ENCODE data around the gene TMX2. TPM values are rescaled to one million over a fixed set of nuclear protein-coding genes. Genes with fewer than 3 reads are reported as not detected.

The TMX2 gene
- total RNA-seq, 2 experiments from 2014 or later, result 58.2 to 77.4 TPM

- CTCF ChIA-PET, result interaction anchor here (1.9 to 4.1 kb wide), 2 partner anchors 11 to 39 kb away, joined by 6 to 18 read pairs; partner anchors contain the start of gene BTBD18
- Mint-ChIP-seq H3K4me3 (no peak overlapping the region), H3K4me1 (peaks cover 2% of the 10 kb centered on the region), H3K36me3 (peaks cover 3% of the 10 kb centered on the region), H3K9me3 (ENCODE audit: low read depth) (no peaks in the 10 kb centered on the region), H3K27me3 (peaks cover 3% of the 10 kb centered on the region), H3K27ac (no peak overlapping the region)
- no peak for DNase-seq
- no peak for ATAC-seq
Observed at GRCh38 chr11:57762235-57762861, 50.0 kb downstream of the TMX2 start.

GRCh38 chr11:57763568-57763967 is 51.2 kb downstream of the TMX2 start:
- Mint-ChIP-seq H3K4me3 (no peak overlapping the region), H3K27ac (no peak overlapping the region), H3K27me3 (peaks cover 3% of the 10 kb centered on the region), H3K36me3 (peaks cover 6% of the 10 kb centered on the region), H3K4me1 (peaks cover 6% of the 10 kb centered on the region), H3K9me3 (ENCODE audit: low read depth) (no peaks in the 10 kb centered on the region)
- ATAC-seq (no peak), DNase-seq (no peak)
- CTCF ChIA-PET, result interaction anchor here (4.1 kb wide), 1 partner anchor 38 kb away, joined by 18 read pairs; no protein-coding TSS in a partner anchor

GRCh38 chr11:57764021-57764420 is 51.6 kb downstream of the TMX2 start:
- CTCF ChIA-PET, result interaction anchor here (4.1 kb wide), 1 partner anchor 37 kb away, joined by 18 read pairs; no protein-coding TSS in a partner anchor
- Mint-ChIP-seq H3K9me3 (ENCODE audit: low read depth) (no peaks in the 10 kb centered on the region), H3K27ac (no peak overlapping the region), H3K4me1 (peaks cover 8% of the 10 kb centered on the region), H3K36me3 (peaks cover 6% of the 10 kb centered on the region), H3K27me3 (peaks cover 3% of the 10 kb centered on the region), H3K4me3 (no peak overlapping the region)
- ATAC-seq (no peak), DNase-seq (no peak)

- no peaks in the 10 kb centered on the region for H3K9me3 Mint-ChIP-seq (ENCODE audit: low read depth)
- ATAC-seq, result no peak
- peaks cover 11% of the 10 kb centered on the region for H3K4me1 Mint-ChIP-seq
- H3K27me3 Mint-ChIP-seq, result peaks cover 3% of the 10 kb centered on the region
- no peak overlapping the region for H3K27ac Mint-ChIP-seq
- CTCF ChIA-PET, result interaction anchor here (4.1 kb wide), 1 partner anchor 37 kb away, joined by 18 read pairs; no protein-coding TSS in a partner anchor
- DNase-seq, result no peak
- peaks cover 8% of the 10 kb centered on the region for H3K36me3 Mint-ChIP-seq
- H3K4me3 Mint-ChIP-seq, result no peak overlapping the region
Observed at GRCh38 chr11:57764566-57764965, 52.2 kb downstream of the TMX2 start.

DNA sequence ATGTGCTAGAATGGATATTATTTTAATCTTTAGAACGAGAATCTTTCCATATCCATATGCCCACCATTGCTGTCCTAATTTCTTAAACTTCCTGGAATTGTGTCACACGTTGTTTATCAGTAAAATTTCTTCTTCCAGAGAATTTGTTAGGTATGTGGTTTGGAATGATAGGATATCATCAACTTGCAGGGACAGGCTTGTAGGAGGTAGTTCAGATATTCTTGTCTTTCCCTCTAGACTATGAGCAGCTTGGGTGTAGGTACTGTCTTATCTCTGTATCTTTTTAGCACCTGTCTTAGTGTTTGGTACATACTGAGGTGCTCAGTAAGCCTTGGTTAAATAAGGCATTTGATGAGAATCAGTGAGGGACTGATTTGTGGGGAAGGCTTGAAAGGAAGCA is 52.6 kb downstream of the TMX2 start:
- H3K9me3 Mint-ChIP-seq (ENCODE audit: low read depth), result no peaks in the 10 kb centered on the region
- peaks cover 3% of the 10 kb centered on the region for H3K27me3 Mint-ChIP-seq
- H3K36me3 Mint-ChIP-seq, result peaks cover 8% of the 10 kb centered on the region
- CTCF ChIA-PET, result interaction anchor here (4.1 kb wide), 1 partner anchor 36 kb away, joined by 18 read pairs; no protein-coding TSS in a partner anchor
- no peak overlapping the region for H3K4me3 Mint-ChIP-seq
- DNase-seq (no peak), ATAC-seq (no peak)
- H3K27ac Mint-ChIP-seq, result no peak overlapping the region
- H3K4me1 Mint-ChIP-seq, result peaks cover 13% of the 10 kb centered on the region

DNA sequence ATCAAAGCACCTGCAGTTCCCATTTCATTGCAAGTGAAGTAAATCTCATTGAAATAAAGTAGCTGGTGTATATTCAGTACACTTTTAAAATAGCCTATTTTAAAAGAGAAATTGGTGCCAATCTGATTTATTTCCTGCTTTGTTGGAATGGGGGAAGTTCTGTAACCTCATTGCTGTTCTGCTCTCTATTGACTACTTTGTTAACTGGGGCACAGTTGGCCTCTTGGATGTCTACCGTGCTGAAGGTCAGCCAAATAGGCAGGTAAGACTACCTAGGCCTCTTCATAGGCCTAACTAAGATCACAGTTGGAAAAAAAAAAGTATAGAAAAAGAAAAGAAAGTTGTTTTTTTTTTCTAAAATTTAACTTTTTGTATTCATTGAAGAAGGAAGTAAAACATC is 58.4 kb downstream of the TMX2 start:
- no peak for DNase-seq
- H3K27ac Mint-ChIP-seq, result no peak overlapping the region
- no peak for ATAC-seq
- no peaks in the 10 kb centered on the region for H3K27me3 Mint-ChIP-seq
- no peaks in the 10 kb centered on the region for H3K9me3 Mint-ChIP-seq (ENCODE audit: low read depth)
- H3K36me3 Mint-ChIP-seq, result peaks cover 8% of the 10 kb centered on the region
- CTCF ChIA-PET, result interaction anchor here (0.8 kb wide), 2 partner anchors 9 to 30 kb away, joined by 3 to 4 read pairs; partner anchors contain the start of gene CTNND1
- peaks cover 28% of the 10 kb centered on the region for H3K4me1 Mint-ChIP-seq
- no peak overlapping the region for H3K4me3 Mint-ChIP-seq

DNA sequence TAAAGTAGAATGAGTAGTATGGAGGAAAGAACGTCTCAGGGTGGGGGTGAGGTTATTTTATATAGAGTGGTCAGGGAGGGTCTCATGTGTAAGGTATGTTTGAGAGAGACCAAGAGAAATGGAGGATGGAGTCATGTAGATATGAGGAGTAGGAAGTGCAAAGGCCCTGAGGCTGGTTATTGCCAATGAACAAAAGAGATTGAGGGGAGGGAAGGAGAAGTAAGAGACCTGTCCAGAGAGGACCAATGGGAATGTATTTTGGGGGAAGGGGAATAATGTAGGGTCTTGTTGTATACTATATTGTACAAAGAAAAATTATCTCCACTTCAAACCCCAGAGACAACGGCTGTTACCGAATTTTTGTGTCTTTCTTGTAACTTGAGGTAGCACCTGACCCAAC is 59.0 kb downstream of the TMX2 start:
- H3K36me3 Mint-ChIP-seq, result peaks cover 8% of the 10 kb centered on the region
- no peak overlapping the region for H3K4me3 Mint-ChIP-seq
- peaks cover 28% of the 10 kb centered on the region for H3K4me1 Mint-ChIP-seq
- H3K27ac Mint-ChIP-seq, result no peak overlapping the region
- H3K9me3 Mint-ChIP-seq (ENCODE audit: low read depth), result no peaks in the 10 kb centered on the region
- CTCF ChIA-PET, result interaction anchor here (1.2 kb wide), 1 partner anchor 29 kb away, joined by 4 read pairs; no protein-coding TSS in a partner anchor
- ATAC-seq, result no peak
- no peak for DNase-seq
- H3K27me3 Mint-ChIP-seq, result no peaks in the 10 kb centered on the region

- CTCF ChIA-PET, result no interaction called here
- Mint-ChIP-seq H3K4me3 (no peak overlapping the region), H3K27me3 (no peaks in the 10 kb centered on the region), H3K9me3 (ENCODE audit: low read depth) (no peaks in the 10 kb centered on the region), H3K4me1 (peaks cover 28% of the 10 kb centered on the region), H3K27ac (no peak overlapping the region), H3K36me3 (peaks cover 6% of the 10 kb centered on the region)
- no peak for DNase-seq
- no peak for ATAC-seq
Observed at GRCh38 chr11:57772562-57772961, 60.2 kb downstream of the TMX2 start.

- Mint-ChIP-seq H3K27me3 (no peaks in the 10 kb centered on the region), H3K4me1 (peaks cover 26% of the 10 kb centered on the region), H3K27ac (no peak overlapping the region), H3K36me3 (peaks cover 5% of the 10 kb centered on the region), H3K9me3 (ENCODE audit: low read depth) (no peaks in the 10 kb centered on the region), H3K4me3 (no peak overlapping the region)
- no peak for DNase-seq
- no peak for ATAC-seq
- CTCF ChIA-PET, result no interaction called here
Observed at GRCh38 chr11:57773026-57773598, 60.7 kb downstream of the TMX2 start.

DNA sequence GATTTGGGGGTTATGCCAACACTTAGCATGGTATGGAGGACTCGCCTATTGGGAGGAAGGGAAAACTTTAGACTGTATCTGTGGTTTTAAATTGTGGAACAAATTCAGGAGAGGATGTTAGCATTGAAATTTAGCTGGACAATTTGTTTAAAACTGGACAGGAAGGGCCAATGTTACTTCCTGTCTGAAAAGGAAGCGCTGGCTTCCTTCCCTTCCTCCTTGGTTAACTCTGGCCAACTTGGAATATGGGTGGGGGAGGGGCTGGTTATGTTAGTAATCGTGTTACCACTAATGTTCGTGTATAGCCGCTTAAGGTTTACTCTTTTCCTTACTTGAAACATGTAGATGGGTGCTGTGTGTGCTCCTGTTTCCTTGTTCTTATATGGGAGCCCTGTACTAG is 63.1 kb downstream of the TMX2 start:
- DNase-seq (no peak), ATAC-seq (no peak)
- Mint-ChIP-seq H3K27ac (no peak overlapping the region), H3K4me1 (peaks cover 22% of the 10 kb centered on the region), H3K36me3 (peaks cover 1% of the 10 kb centered on the region), H3K4me3 (no peak overlapping the region), H3K9me3 (ENCODE audit: low read depth) (no peaks in the 10 kb centered on the region), H3K27me3 (no peaks in the 10 kb centered on the region)
- CTCF ChIA-PET, result no interaction called here

- Mint-ChIP-seq H3K36me3 (peaks cover 1% of the 10 kb centered on the region), H3K9me3 (ENCODE audit: low read depth) (no peaks in the 10 kb centered on the region), H3K27me3 (no peaks in the 10 kb centered on the region), H3K4me1 (peaks cover 22% of the 10 kb centered on the region), H3K4me3 (no peak overlapping the region), H3K27ac (no peak overlapping the region)
- DNase-seq, result no peak
- no peak for ATAC-seq
- CTCF ChIA-PET, result no interaction called here
Observed at GRCh38 chr11:57776031-57776521, 63.7 kb downstream of the TMX2 start.

DNA sequence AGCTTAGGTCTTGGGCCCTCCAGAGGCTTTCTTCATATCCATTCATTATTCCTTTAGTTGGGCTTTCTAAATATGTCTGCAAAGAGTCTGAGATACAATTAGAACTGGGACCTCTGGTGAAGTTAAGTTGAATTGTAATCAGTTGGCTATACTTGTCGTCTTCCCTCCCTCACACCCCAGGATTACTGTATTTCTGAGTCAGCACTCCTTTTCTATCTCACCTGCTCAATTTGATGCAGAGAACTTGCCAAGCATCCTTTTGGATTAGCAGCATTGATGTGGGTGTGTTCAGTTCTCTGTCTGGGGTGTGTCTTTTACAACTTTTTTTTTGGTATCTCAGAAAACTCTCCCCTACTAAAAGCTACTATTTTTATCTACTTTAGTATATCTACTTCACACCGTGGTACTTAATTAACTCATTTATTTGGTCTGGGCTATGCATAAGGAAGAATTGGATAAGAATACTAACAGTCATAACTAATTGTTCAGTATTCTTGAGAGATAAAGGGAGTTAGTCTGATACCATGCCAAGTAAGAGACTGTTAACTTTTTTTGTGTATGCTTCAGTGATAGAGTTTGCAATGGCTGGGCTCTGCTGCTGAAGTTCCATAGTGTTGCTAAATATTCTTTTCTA is 64.3 kb downstream of the TMX2 start:
- CTCF ChIA-PET, result no interaction called here
- Mint-ChIP-seq H3K36me3 (peaks cover 1% of the 10 kb centered on the region), H3K27ac (no peak overlapping the region), H3K4me1 (peaks cover 22% of the 10 kb centered on the region), H3K4me3 (no peak overlapping the region), H3K9me3 (ENCODE audit: low read depth) (no peaks in the 10 kb centered on the region), H3K27me3 (no peaks in the 10 kb centered on the region)
- DNase-seq (no peak), ATAC-seq (no peak)

GRCh38 chr11:57777969-57778317 is 65.5 kb downstream of the TMX2 start:
- no peak overlapping the region for H3K4me3 Mint-ChIP-seq
- no peak for ATAC-seq
- H3K27me3 Mint-ChIP-seq, result no peaks in the 10 kb centered on the region
- peaks cover 19% of the 10 kb centered on the region for H3K4me1 Mint-ChIP-seq
- H3K27ac Mint-ChIP-seq, result no peak overlapping the region
- CTCF ChIA-PET, result interaction anchor here (0.9 to 3.2 kb wide), 2 partner anchors 21 to 23 kb away, joined by 3 to 9 read pairs; no protein-coding TSS in a partner anchor
- H3K36me3 Mint-ChIP-seq, result peaks cover 1% of the 10 kb centered on the region
- no peaks in the 10 kb centered on the region for H3K9me3 Mint-ChIP-seq (ENCODE audit: low read depth)
- no peak for DNase-seq
